PC-9 (cell line): ENCODE results near the gene TBC1D2. TPM values are rescaled to one million over a fixed set of nuclear protein-coding genes. Genes with fewer than 3 reads are reported as not detected.

Experiments
- BruUV-seq: library from RNA; stranded (reverse); fragments of 400-500 nt; replicated peaks from 2 replicates; lab custom pipeline; 2021; lab: Mats Ljungman, UMichigan
- CTCF ChIA-PET: fragments of 300-600 bp; sonication (Branson Sonifier 250); formaldehyde crosslinking; loops from one replicate; lab custom pipeline; 2022; ENCODE audit warnings: antibody characterized with exemption; lab: Charles Lee
- POLR2A ChIA-PET: fragments of 300-600 bp; sonication (Branson Sonifier 250); formaldehyde crosslinking; loops from one replicate; lab custom pipeline; 2022; ENCODE audit warnings: antibody characterized with exemption; ENCODE audit not compliant: unreplicated experiment; lab: Charles Lee
- DNase-seq, 2 experiments: peaks; one replicate each; pipeline versions ENCODE4 v3.0.0 to v3.0.0-alpha.2; 2015 to 2022; ENCODE audit warnings: mixed read lengths in 1 of 2
- H2AFZ ChIP-seq: fragments of 200-600 bp; sonication (generic); 2 replicates; pipeline ENCODE4 v1.8.1; 2017; ENCODE audit warnings: antibody characterized with exemption
- H3F3A ChIP-seq: fragments of 200-600 bp; sonication (generic); 2 replicates; pipeline ENCODE4 v1.8.1; 2017; ENCODE audit warnings: antibody characterized with exemption, mild to moderate bottlenecking, low read depth; ENCODE audit not compliant: insufficient read depth
- H3K27ac ChIP-seq: fragments of 200-600 bp; sonication (generic); 2 replicates; pipeline ENCODE4 v1.6.1; 2016; ENCODE audit warnings: mixed run types
- H3K27me3 ChIP-seq: fragments of 200-600 bp; sonication (generic); 2 replicates; pipeline ENCODE4 v1.6.1; 2016; ENCODE audit warnings: low read depth, mixed run types; ENCODE audit not compliant: insufficient read depth
- H3K36me3 ChIP-seq: fragments of 200-600 bp; sonication (generic); 2 replicates; pipeline ENCODE4 v1.6.1; 2016; ENCODE audit warnings: low read depth, mixed run types
- H3K4me1 ChIP-seq: fragments of 200-600 bp; sonication (generic); replicated peaks from 2 replicates; pipeline ENCODE4 v1.6.1; 2016; ENCODE audit warnings: mixed run types; ENCODE audit not compliant: insufficient read depth
- H3K4me2 ChIP-seq: fragments of 200-600 bp; sonication (generic); 2 replicates; pipeline ENCODE4 v1.6.1; 2017; ENCODE audit warnings: mixed run types
- H3K4me3 ChIP-seq: fragments of 200-600 bp; sonication (generic); 2 replicates; pipeline ENCODE4 v1.6.1; 2016; ENCODE audit warnings: mixed run types
- H3K79me2 ChIP-seq: fragments of 200-600 bp; sonication (generic); 2 replicates; pipeline ENCODE4 v1.6.1; 2017; ENCODE audit warnings: low read depth, mixed run types
- H3K9me2 ChIP-seq: fragments of 200-600 bp; sonication (generic); 2 replicates; pipeline ENCODE4 v1.8.1; 2017; ENCODE audit warnings: mild to moderate bottlenecking; ENCODE audit not compliant: insufficient read depth
- H3K9me3 ChIP-seq: fragments of 200-600 bp; sonication (generic); 2 replicates; pipeline ENCODE4 v1.8.1; 2016; ENCODE audit warnings: low read depth; ENCODE audit not compliant: insufficient read depth
- H4K20me1 ChIP-seq: fragments of 200-600 bp; sonication (generic); 2 replicates; pipeline ENCODE4 v1.8.1; 2017; ENCODE audit not compliant: insufficient read depth
- EZH2 ChIP-seq: fragments of 200-600 bp; sonication (generic); IDR thresholded peaks from 2 replicates; pipeline ENCODE4 v1.8.0; 2017; ENCODE audit warnings: antibody characterized with exemption, low read depth
- intact Hi-C: fragments of 100-400 bp; cut with micrococcal nuclease; formaldehyde crosslinking; loops from one replicate; pipeline ENCODE4 v1.10.0; 2022; ENCODE audit not compliant: unreplicated experiment
- total RNA-seq: library from RNA; stranded (reverse); gene quantifications from 2 replicates; pipeline ENCODE4 v1.2.3, GENCODE V29; 2021
- TF ChIP-seq, protein P1 (sequence below): fragments of 200-600 bp; sonication (generic); conservative IDR thresholded peaks from 2 replicates; pipeline ENCODE4 v1.6.1; 2017; ENCODE audit warnings: mixed run types, antibody characterized with exemption, mild to moderate bottlenecking, moderate library complexity

Gene TBC1D2
- total RNA-seq, 1 experiment from 2014 or later: 44.7 TPM

GRCh38 chr9:98168941-98169488, 86.4 kb downstream of the TBC1D2 start:
- Histone ChIP-seq H3K9me2 (no peaks in the 10 kb centered on the region), H2AFZ (no peak overlapping the region), H3K9me3 (no peaks in the 10 kb centered on the region), H3K27me3 (no peaks in the 10 kb centered on the region), H3F3A (peaks cover 20% of the 10 kb centered on the region), H3K36me3 (no peaks in the 10 kb centered on the region), H3K4me3 (no peak overlapping the region), H3K27ac (peak overlapping the region; percentile 20; the same call in 1 of the 2 replicates), H4K20me1 (no peaks in the 10 kb centered on the region), H3K4me1 (peaks cover 35% of the 10 kb centered on the region), H3K79me2 (no peaks in the 10 kb centered on the region), H3K4me2 (peak overlapping the region; percentile 56)
- ChIA-PET CTCF (no interaction called here), POLR2A (no interaction called here)
- TF ChIP-seq, protein P1, sequence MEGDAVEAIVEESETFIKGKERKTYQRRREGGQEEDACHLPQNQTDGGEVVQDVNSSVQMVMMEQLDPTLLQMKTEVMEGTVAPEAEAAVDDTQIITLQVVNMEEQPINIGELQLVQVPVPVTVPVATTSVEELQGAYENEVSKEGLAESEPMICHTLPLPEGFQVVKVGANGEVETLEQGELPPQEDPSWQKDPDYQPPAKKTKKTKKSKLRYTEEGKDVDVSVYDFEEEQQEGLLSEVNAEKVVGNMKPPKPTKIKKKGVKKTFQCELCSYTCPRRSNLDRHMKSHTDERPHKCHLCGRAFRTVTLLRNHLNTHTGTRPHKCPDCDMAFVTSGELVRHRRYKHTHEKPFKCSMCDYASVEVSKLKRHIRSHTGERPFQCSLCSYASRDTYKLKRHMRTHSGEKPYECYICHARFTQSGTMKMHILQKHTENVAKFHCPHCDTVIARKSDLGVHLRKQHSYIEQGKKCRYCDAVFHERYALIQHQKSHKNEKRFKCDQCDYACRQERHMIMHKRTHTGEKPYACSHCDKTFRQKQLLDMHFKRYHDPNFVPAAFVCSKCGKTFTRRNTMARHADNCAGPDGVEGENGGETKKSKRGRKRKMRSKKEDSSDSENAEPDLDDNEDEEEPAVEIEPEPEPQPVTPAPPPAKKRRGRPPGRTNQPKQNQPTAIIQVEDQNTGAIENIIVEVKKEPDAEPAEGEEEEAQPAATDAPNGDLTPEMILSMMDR: no peak
- no peak for TF ChIP-seq EZH2
- intact Hi-C loops: loop anchor here (2.0 kb wide), 2 partner anchors 14 to 50 kb away; partner anchors contain the start of gene TRIM14
- BruUV-seq: no TSS peak
- peak; percentile 50 to 59 for DNase-seq

DNA sequence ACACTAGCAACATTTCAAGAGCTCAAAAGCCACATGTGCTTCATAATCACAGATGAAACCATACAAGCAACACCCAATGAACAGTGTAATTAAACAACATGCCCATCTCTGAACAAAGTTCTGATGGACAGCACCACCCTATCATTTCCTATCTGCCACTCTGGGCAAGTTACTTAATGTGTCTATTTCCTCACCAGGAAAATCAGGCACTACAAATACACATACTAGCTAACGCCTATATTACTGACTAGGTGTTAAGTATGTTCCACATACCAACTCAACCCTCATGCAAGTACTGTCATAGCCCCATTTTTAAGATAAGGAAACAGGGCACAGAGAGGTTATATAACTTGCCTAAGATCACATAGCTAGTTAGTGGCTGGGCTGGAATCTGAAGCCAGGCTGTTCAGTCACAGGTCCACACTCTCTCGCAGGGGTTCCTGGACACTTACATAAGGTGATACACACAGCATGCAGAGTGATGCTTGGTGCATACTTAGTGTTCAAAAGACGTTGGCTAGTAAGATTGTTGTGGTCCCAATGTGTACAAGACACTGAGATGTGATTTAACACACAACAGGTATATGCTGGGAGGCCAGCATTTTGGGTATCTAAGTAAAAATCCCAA, 87.2 kb downstream of the TBC1D2 start:
- no peak for DNase-seq
- Histone ChIP-seq H3K9me2 (no peaks in the 10 kb centered on the region), H3F3A (peaks cover 13% of the 10 kb centered on the region), H4K20me1 (no peaks in the 10 kb centered on the region), H3K79me2 (no peaks in the 10 kb centered on the region), H3K4me1 (peaks cover 31% of the 10 kb centered on the region), H3K9me3 (no peaks in the 10 kb centered on the region), H3K36me3 (no peaks in the 10 kb centered on the region), H3K4me3 (no peak overlapping the region), H3K27me3 (no peaks in the 10 kb centered on the region), H2AFZ (no peak overlapping the region), H3K27ac (no peak overlapping the region), H3K4me2 (no peak overlapping the region)
- CTCF ChIA-PET: interaction anchor here (0.6 kb wide), 1 partner anchor 433 kb away, joined by 3 read pairs; no protein-coding TSS in a partner anchor
- no TSS peak for BruUV-seq
- TF ChIP-seq EZH2: no peak
- TF ChIP-seq, protein P1: no peak
- intact Hi-C loops: loop anchor here (2.0 kb wide), 2 partner anchors 13 to 49 kb away; partner anchors contain the start of gene TRIM14
- POLR2A ChIA-PET: no interaction called here

GRCh38 chr9:98164912-98165311, 90.5 kb downstream of the TBC1D2 start:
- Histone ChIP-seq H3F3A (peaks cover 7% of the 10 kb centered on the region; the same call in 1 of the 2 replicates), H3K79me2 (no peaks in the 10 kb centered on the region), H3K36me3 (no peaks in the 10 kb centered on the region), H3K4me1 (peaks cover 17% of the 10 kb centered on the region), H2AFZ (no peak overlapping the region), H3K4me2 (no peak overlapping the region), H3K4me3 (no peak overlapping the region), H3K9me3 (no peaks in the 10 kb centered on the region), H3K27ac (no peak overlapping the region), H4K20me1 (no peaks in the 10 kb centered on the region), H3K27me3 (no peaks in the 10 kb centered on the region), H3K9me2 (no peaks in the 10 kb centered on the region)
- no peak for DNase-seq
- POLR2A ChIA-PET: no interaction called here
- intact Hi-C loops: no loop called here
- no TSS peak for BruUV-seq
- CTCF ChIA-PET: no interaction called here
- no peak for TF ChIP-seq EZH2
- TF ChIP-seq, protein P1: no peak
